Stomach smooth muscle (tissue), 2 donors: ENCODE data around the gene ATP8A1.
A peak's percentile ranks its signal among the peaks of the same experiment; 100 is the strongest.
"Not testable (repeated sequence)": the region's sequence is repeated elsewhere in the genome, so short reads cannot be mapped to it uniquely, and the experiment has no call there.

Experiments
- H3K27ac ChIP-seq: one replicate; pipeline ENCODE4 v1.7.0; 2013; ENCODE audit warnings: mild to moderate bottlenecking, low read length, inconsistent platforms
- H3K27me3 ChIP-seq, 2 donors: one replicate each; pipeline ENCODE4 v1.7.0; 2013; ENCODE audit warnings: low read length in 2 of 2; ENCODE audit not compliant: insufficient read depth in 2 of 2, control insufficient read depth in 1 of 2
- H3K36me3 ChIP-seq, 2 donors: one replicate each; pipeline ENCODE4 v1.7.0; 2013; ENCODE audit warnings: low read length in 2 of 2; ENCODE audit not compliant: control insufficient read depth in 2 of 2, insufficient read depth in 2 of 2
- H3K4me1 ChIP-seq: one replicate; pipeline ENCODE4 v1.7.0; 2013; ENCODE audit warnings: low read length; ENCODE audit not compliant: control insufficient read depth, insufficient read depth
- H3K4me3 ChIP-seq, 2 donors: one replicate each; pipeline ENCODE4 v1.7.0; 2013; ENCODE audit warnings: low read length in 2 of 2
- H3K9ac ChIP-seq, 2 donors: one replicate each; pipeline ENCODE4 v1.7.0; 2013; ENCODE audit warnings: low read length in 2 of 2, mild to moderate bottlenecking in 1 of 2
- H3K9me3 ChIP-seq, 2 donors: one replicate each; pipeline ENCODE4 v1.7.0; 2013; ENCODE audit warnings: low read length in 2 of 2; ENCODE audit not compliant: control insufficient read depth in 2 of 2
- donor health status: healthy.
- donor health status: Pancreatic carcinoma.

The ATP8A1 gene

DNA sequence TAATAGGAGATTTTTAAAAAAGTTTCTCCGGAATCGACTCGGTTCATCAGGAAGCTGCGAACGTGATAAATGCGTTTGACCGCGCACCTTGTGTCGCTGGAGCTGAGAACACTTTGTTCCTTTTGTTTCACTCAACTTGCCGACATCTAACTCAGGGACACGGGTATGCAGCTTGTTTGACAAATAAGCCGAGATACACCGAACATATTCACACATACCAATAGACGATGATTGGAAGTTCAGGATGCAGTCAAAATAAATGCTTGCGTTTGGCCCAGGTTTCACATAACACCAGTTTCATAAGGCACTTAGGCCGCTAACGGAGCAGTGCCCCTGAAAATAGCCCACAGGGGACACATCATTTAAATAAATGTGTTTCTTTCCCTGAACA lies 260.5 kb downstream of the ATP8A1 start:
- Histone ChIP-seq H3K9me3 (no peaks in the 10 kb centered on the region), H3K9ac (no peak overlapping the region), H3K4me3 (peak overlapping the region; percentile 40 to 74), H3K36me3 (no peaks in the 10 kb centered on the region), H3K27ac (no peak overlapping the region), H3K27me3 (peaks cover 29 to 46% of the 10 kb centered on the region in 2 donors), H3K4me1 (peaks cover 16% of the 10 kb centered on the region)

GRCh38 chr4:42395595-42395994 lies 261.3 kb downstream of the ATP8A1 start:
- Histone ChIP-seq H3K4me1 (peaks cover 13% of the 10 kb centered on the region), H3K4me3 (no peak overlapping the region), H3K9me3 (no peaks in the 10 kb centered on the region), H3K27me3 (peaks cover 25 to 43% of the 10 kb centered on the region in 2 donors), H3K9ac (no peak overlapping the region), H3K36me3 (no peaks in the 10 kb centered on the region), H3K27ac (no peak overlapping the region)

- Histone ChIP-seq H3K36me3 (no peaks in the 10 kb centered on the region), H3K9me3 (no peaks in the 10 kb centered on the region), H3K4me1 (peaks cover 6% of the 10 kb centered on the region), H3K27me3 (peaks cover 10 to 22% of the 10 kb centered on the region in 2 donors), H3K27ac (no peak overlapping the region), H3K9ac (no peak overlapping the region), H3K4me3 (no peak overlapping the region)
Measured at GRCh38 chr4:42392436-42392835, 264.5 kb downstream of the ATP8A1 start.

GRCh38 chr4:42391981-42392380 lies 264.9 kb downstream of the ATP8A1 start:
- Histone ChIP-seq H3K36me3 (no peaks in the 10 kb centered on the region), H3K4me1 (peaks cover 6% of the 10 kb centered on the region), H3K27me3 (peaks cover 10 to 17% of the 10 kb centered on the region in 2 donors), H3K4me3 (no peak overlapping the region), H3K27ac (no peak overlapping the region), H3K9me3 (no peaks in the 10 kb centered on the region), H3K9ac (no peak overlapping the region)

GRCh38 chr4:42391355-42391664 lies 265.6 kb downstream of the ATP8A1 start:
- peaks cover 3 to 11% of the 10 kb centered on the region in 2 donors for H3K27me3 ChIP-seq
- no peak overlapping the region for H3K4me3 ChIP-seq

DNA sequence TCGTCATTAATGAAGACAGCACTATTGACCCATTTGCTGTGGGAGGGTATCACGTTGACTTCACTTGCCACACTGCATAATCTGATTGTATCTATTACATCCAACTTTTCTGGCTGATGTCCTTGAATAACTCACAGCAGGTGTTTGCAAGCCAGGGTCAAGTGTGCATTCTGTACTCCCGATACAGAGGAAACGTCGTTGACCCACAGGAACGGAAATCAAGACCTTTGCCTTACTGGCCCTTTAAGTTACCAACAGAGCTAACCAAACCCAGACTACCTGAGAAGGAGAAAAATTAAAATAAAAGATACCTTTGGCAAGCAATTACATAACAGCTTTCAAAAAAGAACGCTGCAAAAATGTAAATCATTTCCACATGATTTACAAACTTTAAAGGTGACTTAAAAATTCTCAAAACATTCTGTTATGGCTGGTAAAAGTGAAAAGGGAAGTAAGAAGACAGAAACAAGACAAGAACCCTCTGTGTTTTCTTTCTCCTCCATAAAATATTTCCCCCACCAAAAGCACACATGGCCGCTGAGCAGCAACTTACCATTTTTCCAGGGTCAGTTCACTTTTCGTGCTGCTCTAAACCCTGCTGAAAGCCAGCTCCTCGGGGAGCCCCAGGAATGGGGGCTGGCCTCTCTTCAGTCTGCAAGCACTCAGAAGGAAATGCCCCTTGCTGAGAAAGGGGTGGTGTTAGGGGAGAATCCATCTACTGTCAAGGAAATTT lies 266.1 kb downstream of the ATP8A1 start:
- H3K27me3 ChIP-seq = peaks cover 2 to 7% of the 10 kb centered on the region in 2 donors
- no peak overlapping the region for H3K9ac ChIP-seq
- no peaks in the 10 kb centered on the region for H3K4me1 ChIP-seq
- no peaks in the 10 kb centered on the region for H3K36me3 ChIP-seq
- H3K4me3 ChIP-seq = no peak overlapping the region
- H3K9me3 ChIP-seq = no peaks in the 10 kb centered on the region
- H3K27ac ChIP-seq = no peak overlapping the region

More at GRCh38 chr4:42391355-42391664, 265.6 kb downstream of the ATP8A1 start:
- Histone ChIP-seq H3K9me3 (no peaks in the 10 kb centered on the region), H3K27ac (no peak overlapping the region), H3K9ac (no peak overlapping the region), H3K4me1 (no peaks in the 10 kb centered on the region), H3K36me3 (no peaks in the 10 kb centered on the region)

DNA sequence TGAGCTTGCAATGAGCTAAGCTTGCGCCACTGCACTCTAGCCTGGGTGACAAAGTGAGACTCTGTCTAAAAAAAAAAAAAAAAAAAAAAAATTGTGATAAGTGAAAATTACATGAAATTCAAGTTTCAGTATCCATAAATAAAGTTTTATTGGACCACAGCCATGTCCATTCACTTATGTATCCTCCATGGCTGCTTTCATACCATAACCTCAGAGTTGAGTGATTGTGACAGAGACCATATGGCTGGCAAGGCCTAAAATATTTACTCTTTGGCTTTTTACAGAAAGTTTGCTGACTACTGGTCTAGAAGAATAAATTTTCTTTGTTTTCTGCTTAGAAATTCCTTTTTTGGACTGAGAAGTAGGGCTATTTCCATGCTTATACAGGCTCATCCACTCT lies 271.4 kb downstream of the ATP8A1 start:
- Histone ChIP-seq H3K4me3 (no peak overlapping the region), H3K27me3 (peaks cover 0 to 2% of the 10 kb centered on the region in 2 donors), H3K9ac (no peak overlapping the region), H3K27ac (no peak overlapping the region), H3K9me3 (no peaks in the 10 kb centered on the region), H3K36me3 (no peaks in the 10 kb centered on the region), H3K4me1 (no peaks in the 10 kb centered on the region)

GRCh38 chr4:42381666-42382065 lies 275.2 kb downstream of the ATP8A1 start:
- Histone ChIP-seq H3K9ac (no peak overlapping the region), H3K4me3 (no peak overlapping the region), H3K9me3 (no peaks in the 10 kb centered on the region), H3K36me3 (no peaks in the 10 kb centered on the region), H3K4me1 (no peaks in the 10 kb centered on the region), H3K27ac (no peak overlapping the region), H3K27me3 (peaks cover 0 to 2% of the 10 kb centered on the region in 2 donors)

DNA sequence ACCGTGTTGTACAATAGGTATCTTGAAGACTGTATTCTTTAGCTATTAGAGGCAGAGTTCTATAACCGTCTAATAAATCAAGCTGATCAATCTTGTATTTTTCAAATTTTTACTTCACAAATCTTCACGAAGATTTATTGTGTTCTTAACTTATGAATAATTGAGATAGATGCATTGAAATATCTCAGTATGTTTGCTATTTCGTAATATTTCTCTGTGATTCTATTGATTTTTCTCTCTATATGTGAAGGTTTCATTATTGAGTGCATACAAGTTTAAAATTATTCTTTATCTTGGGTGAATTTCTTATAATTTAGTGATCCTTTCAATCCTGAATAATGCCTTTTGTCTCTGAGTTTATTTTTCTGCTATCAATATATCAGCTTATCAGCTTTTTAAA lies 279.4 kb downstream of the ATP8A1 start:
- H3K9me3 ChIP-seq = no peaks in the 10 kb centered on the region
- no peak overlapping the region for H3K27ac ChIP-seq
- H3K9ac ChIP-seq = no peak overlapping the region
- no peaks in the 10 kb centered on the region for H3K36me3 ChIP-seq
- H3K4me3 ChIP-seq = no peak overlapping the region
- H3K27me3 ChIP-seq = peaks cover 0 to 2% of the 10 kb centered on the region in 2 donors
- H3K4me1 ChIP-seq = no peaks in the 10 kb centered on the region

DNA sequence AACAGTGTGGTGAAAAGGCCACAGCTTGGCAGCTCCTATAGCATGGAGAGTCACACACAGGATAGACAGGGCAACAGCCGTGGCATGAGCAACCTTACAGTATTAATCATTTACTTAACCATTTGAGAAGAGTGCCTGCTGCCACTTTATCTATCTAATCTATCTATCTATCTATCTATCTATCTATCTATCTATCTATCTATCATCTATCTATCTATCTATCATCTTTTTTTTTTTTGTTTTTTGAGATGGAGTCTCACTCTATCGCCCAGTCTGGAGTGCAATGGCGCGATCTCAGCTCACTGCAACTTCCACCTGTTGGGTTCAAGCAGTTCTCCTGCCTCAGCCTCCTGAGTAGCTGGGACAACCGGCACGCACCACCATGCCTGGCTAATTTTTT lies 284.6 kb downstream of the ATP8A1 start:
- H3K4me3 ChIP-seq, H3K9ac ChIP-seq, H3K9me3 ChIP-seq, H3K36me3 ChIP-seq, H3K27ac ChIP-seq, H3K27me3 ChIP-seq, H3K4me1 ChIP-seq: not testable (repeated sequence)

GRCh38 chr4:42371305-42372252 lies 285.3 kb downstream of the ATP8A1 start:
- Histone ChIP-seq H3K9me3 (no peaks in the 10 kb centered on the region), H3K27me3 (no peaks in the 10 kb centered on the region)

More at GRCh38 chr4:42371305-42372252, 285.3 kb downstream of the ATP8A1 start:
- Histone ChIP-seq H3K4me1 (no peaks in the 10 kb centered on the region), H3K36me3 (no peaks in the 10 kb centered on the region), H3K9ac (no peak overlapping the region), H3K4me3 (no peak overlapping the region), H3K27ac (no peak overlapping the region)
